HepG2 (cell line): ENCODE data around the gene MMS19. TPM values are rescaled to one million over a fixed set of nuclear protein-coding genes. Genes with fewer than 3 reads are reported as not detected.

Experiments used
- CENPX ChIP-seq: sonication (generic); formaldehyde crosslinking; IDR thresholded peaks from 2 replicates; pipeline ENCODE4 v1.9.0; 2021; ENCODE audit warnings: mild to moderate bottlenecking, missing genetic modification reagents, moderate library complexity
- GATAD1 ChIP-seq: IDR thresholded peaks from 2 replicates; pipeline ENCODE4 v1.6.1; 2016; ENCODE audit warnings: missing genetic modification reagents, missing compliant biosample characterization
- HDAC1 ChIP-seq: sonication (generic); formaldehyde crosslinking; IDR thresholded peaks from 2 replicates; pipeline ENCODE4 v1.5.1; 2020; ENCODE audit warnings: mild to moderate bottlenecking, missing genetic modification reagents
- MEIS1 ChIP-seq: sonication (generic); formaldehyde crosslinking; IDR thresholded peaks from 2 replicates; pipeline ENCODE4 v1.9.0; 2021; ENCODE audit warnings: mild to moderate bottlenecking, missing genetic modification reagents, moderate library complexity, borderline replicate concordance
- NFE2L2 ChIP-seq: fragments of 150-350 bp; IDR thresholded peaks from 2 replicates; pipeline ENCODE4 v1.6.1; 2014; ENCODE audit warnings: low read length
- SALL2 ChIP-seq: sonication (generic); formaldehyde crosslinking; IDR thresholded peaks from 2 replicates; pipeline ENCODE4 v1.8.1; 2023; ENCODE audit warnings: mild to moderate bottlenecking, missing genetic modification reagents, inconsistent platforms
- TOPORS ChIP-seq: sonication (generic); formaldehyde crosslinking; IDR thresholded peaks from 2 replicates; pipeline ENCODE4 v1.8.0; 2023; ENCODE audit warnings: mild to moderate bottlenecking, missing genetic modification reagents
- ZNF33A ChIP-seq: sonication (generic); formaldehyde crosslinking; IDR thresholded peaks from 2 replicates; pipeline ENCODE4 v1.5.1; 2020; ENCODE audit warnings: missing genetic modification reagents, mild to moderate bottlenecking, moderate library complexity, borderline replicate concordance
- polyA plus RNA-seq, 8 experiments: library from polyadenylated mRNA; depleted of rRNA in 3 of 8; stranded (reverse) in 7 of 8; unstranded in 1 of 8; fragments of >200 nt; fragmentation: Illumina TruSeq in 4 of 8; extraction: Trizol in 4 of 8; gene quantifications; 2 replicates each; pipeline versions ENCODE4 v1.2.1 to v1.2.3, GENCODE V29; 2011 to 2016; ENCODE audit warnings: low read depth in 4 of 8, missing spikeins in 1 of 8, mixed read lengths in 1 of 8; ENCODE audit not compliant: insufficient read depth in 1 of 8
- total RNA-seq, 5 experiments: library from RNA; depleted of rRNA; stranded (reverse); fragments of >200 nt; fragmentation: Illumina TruSeq; extraction: Trizol; gene quantifications; 2 replicates each; pipeline ENCODE4 v1.2.3, GENCODE V29; 2016; ENCODE audit warnings: low read depth in 1 of 5
- TF ChIP-seq, protein P1 (sequence below): sonication (generic); formaldehyde crosslinking; IDR thresholded peaks from 2 replicates; pipeline ENCODE4 v1.4.0; 2020; ENCODE audit warnings: missing genetic modification reagents, low read depth, mild to moderate bottlenecking, borderline replicate concordance
- TF ChIP-seq, protein P2 (sequence below): sonication (generic); formaldehyde crosslinking; IDR thresholded peaks from 2 replicates; pipeline ENCODE4 v1.5.0; 2020; ENCODE audit warnings: missing genetic modification reagents
- TF ChIP-seq, protein P3 (sequence below): sonication (generic); formaldehyde crosslinking; IDR thresholded peaks from 2 replicates; pipeline ENCODE4 v1.8.1; 2022; ENCODE audit warnings: low read depth, mild to moderate bottlenecking, missing genetic modification reagents
- TF ChIP-seq, protein P4 (sequence below): sonication (generic); formaldehyde crosslinking; IDR thresholded peaks from 2 replicates; pipeline ENCODE4 v1.4.0; 2020; ENCODE audit warnings: mild to moderate bottlenecking, missing genetic modification reagents
- TF ChIP-seq, protein P5 (sequence below): sonication (generic); formaldehyde crosslinking; IDR thresholded peaks from 2 replicates; pipeline ENCODE4 v1.5.1; 2020; ENCODE audit warnings: missing genetic modification reagents, mild to moderate bottlenecking, borderline replicate concordance

Gene MMS19
- total and polyA plus RNA-seq, 2 of the 13 experiments (the other 11 are each of a cell fraction or from before 2014, with no cell fraction given): 76.4 to 107 TPM

DNA sequence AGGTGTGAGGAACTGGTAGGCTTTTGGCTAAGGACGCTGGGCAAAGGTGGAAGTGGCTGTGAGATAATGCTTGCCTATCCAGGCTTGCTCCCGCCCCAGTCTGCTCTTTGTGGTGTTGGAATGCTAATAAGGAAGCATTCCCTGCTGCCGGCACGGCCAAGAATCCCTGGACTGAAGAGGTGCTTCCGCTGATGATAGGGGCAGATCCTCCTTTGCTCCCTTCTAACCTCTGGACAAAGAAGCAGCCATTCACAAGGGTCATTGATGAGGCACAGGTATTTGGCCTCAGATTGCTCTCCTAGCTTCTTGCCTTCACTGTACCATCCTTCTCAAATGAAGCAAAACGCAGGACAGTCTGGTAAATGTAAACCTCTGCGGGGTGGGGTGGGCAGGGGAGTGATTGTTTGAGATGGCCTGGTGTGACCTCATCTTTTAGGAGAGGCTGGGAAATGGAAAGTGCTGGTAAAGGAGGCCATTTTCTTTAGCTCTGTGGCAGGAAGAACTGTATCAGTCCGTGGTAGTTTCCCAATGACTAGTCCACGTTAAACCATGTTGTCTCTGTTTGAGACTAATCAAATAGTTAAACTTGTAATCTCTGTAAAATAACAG, 70.5 kb downstream of the MMS19 start (continued):
- TF ChIP-seq HDAC1 (CRISPR knock-in tag): 0 out of 2 replicates have a peak, but pooled peaks have one; percentile 30
- no peak for TF ChIP-seq SALL2
- TF ChIP-seq CENPX (CRISPR knock-in tag): no peak
- TF ChIP-seq, protein P1, sequence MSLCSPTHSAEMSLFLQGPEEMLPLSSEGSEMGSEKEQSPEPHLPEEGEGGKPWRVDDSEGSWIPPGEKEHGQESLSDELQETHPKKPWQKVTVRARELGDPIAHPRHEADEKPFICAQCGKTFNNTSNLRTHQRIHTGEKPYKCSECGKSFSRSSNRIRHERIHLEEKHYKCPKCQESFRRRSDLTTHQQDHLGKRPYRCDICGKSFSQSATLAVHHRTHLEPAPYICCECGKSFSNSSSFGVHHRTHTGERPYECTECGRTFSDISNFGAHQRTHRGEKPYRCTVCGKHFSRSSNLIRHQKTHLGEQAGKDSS (CRISPR knock-in tag): peak; percentile 43; the same call in 1 of the 2 replicates
- TF ChIP-seq, protein P2, sequence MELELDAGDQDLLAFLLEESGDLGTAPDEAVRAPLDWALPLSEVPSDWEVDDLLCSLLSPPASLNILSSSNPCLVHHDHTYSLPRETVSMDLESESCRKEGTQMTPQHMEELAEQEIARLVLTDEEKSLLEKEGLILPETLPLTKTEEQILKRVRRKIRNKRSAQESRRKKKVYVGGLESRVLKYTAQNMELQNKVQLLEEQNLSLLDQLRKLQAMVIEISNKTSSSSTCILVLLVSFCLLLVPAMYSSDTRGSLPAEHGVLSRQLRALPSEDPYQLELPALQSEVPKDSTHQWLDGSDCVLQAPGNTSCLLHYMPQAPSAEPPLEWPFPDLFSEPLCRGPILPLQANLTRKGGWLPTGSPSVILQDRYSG (CRISPR knock-in tag): no peak
- TF ChIP-seq, protein P3, sequence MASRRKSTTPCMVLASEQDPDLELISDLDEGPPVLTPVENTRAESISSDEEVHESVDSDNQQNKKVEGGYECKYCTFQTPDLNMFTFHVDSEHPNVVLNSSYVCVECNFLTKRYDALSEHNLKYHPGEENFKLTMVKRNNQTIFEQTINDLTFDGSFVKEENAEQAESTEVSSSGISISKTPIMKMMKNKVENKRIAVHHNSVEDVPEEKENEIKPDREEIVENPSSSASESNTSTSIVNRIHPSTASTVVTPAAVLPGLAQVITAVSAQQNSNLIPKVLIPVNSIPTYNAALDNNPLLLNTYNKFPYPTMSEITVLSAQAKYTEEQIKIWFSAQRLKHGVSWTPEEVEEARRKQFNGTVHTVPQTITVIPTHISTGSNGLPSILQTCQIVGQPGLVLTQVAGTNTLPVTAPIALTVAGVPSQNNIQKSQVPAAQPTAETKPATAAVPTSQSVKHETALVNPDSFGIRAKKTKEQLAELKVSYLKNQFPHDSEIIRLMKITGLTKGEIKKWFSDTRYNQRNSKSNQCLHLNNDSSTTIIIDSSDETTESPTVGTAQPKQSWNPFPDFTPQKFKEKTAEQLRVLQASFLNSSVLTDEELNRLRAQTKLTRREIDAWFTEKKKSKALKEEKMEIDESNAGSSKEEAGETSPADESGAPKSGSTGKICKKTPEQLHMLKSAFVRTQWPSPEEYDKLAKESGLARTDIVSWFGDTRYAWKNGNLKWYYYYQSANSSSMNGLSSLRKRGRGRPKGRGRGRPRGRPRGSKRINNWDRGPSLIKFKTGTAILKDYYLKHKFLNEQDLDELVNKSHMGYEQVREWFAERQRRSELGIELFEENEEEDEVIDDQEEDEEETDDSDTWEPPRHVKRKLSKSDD (CRISPR knock-in tag): no peak
- TF ChIP-seq, protein P4, sequence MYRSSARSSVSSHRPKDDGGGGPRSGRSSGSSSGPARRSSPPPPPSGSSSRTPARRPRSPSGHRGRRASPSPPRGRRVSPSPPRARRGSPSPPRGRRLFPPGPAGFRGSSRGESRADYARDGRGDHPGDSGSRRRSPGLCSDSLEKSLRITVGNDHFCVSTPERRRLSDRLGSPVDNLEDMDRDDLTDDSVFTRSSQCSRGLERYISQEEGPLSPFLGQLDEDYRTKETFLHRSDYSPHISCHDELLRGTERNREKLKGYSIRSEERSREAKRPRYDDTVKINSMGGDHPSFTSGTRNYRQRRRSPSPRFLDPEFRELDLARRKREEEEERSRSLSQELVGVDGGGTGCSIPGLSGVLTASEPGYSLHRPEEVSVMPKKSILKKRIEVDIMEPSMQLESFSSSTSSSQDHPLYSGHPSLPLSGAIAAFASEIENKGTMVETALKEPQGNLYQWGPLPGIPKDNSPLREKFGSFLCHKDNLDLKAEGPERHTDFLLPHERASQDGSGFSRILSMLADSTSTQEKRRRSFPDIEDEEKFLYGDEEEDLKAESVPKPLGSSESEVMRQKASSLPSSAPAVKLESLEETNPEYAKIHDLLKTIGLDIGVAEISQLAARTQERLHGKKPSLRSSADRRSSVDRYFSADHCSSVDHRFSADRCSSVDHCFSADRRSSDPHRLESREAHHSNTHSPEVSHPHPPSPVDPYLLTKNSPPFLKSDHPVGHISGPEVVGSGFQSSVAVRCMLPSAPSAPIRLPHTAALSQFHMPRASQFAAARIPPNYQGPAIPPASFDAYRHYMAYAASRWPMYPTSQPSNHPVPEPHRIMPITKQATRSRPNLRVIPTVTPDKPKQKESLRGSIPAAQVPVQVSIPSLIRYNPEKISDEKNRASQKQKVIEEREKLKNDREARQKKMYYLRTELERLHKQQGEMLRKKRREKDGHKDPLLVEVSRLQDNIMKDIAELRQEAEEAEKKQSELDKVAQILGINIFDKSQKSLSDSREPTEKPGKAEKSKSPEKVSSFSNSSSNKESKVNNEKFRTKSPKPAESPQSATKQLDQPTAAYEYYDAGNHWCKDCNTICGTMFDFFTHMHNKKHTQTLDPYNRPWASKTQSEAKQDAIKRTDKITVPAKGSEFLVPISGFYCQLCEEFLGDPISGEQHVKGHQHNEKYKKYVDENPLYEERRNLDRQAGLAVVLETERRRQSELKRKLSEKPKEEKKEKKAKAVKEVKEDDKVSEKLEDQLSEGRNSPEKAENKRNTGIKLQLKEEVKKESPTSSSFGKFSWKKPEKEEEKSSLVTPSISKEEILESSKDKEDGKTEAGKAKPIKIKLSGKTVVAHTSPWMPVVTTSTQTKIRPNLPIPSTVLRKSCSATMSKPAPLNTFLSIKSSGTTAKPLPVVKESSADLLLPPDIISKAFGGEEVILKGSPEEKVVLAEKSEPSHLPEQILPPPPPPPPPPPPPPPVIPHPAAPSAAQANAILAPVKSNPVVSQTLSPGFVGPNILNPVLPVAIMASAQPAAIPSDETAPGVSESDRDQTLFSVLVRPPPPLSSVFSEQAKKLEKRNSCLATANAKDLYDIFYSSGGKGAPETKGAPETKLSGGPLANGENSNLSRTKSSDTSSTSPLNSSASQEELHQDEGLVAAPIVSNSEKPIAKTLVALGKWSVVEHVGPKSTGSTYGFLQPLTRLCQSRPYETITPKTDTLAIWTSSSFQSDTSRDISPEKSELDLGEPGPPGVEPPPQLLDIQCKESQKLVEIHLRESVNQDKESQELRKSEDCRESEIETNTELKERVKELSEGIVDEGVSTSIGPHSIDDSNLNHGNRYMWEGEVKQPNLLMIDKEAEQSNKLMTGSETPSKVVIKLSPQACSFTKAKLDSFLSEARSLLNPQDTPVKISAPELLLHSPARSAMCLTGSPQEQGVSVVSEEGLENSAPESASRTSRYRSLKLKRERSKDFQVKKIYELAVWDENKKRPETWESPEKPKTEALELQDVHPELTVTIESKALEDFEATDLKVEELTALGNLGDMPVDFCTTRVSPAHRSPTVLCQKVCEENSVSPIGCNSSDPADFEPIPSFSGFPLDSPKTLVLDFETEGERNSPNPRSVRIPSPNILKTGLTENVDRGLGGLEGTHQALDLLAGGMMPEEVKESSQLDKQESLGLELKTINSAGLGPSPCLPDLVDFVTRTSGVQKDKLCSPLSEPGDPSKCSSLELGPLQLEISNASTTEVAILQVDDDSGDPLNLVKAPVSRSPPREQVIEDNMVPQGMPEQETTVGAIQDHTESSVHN: no peak
- TF ChIP-seq MEIS1 (CRISPR knock-in tag): no peak
- TF ChIP-seq GATAD1: no peak
- no peak for TF ChIP-seq NFE2L2
- TF ChIP-seq ZNF33A (CRISPR knock-in tag): no peak
- no peak for TF ChIP-seq TOPORS (CRISPR knock-in tag)
- TF ChIP-seq, protein P5, sequence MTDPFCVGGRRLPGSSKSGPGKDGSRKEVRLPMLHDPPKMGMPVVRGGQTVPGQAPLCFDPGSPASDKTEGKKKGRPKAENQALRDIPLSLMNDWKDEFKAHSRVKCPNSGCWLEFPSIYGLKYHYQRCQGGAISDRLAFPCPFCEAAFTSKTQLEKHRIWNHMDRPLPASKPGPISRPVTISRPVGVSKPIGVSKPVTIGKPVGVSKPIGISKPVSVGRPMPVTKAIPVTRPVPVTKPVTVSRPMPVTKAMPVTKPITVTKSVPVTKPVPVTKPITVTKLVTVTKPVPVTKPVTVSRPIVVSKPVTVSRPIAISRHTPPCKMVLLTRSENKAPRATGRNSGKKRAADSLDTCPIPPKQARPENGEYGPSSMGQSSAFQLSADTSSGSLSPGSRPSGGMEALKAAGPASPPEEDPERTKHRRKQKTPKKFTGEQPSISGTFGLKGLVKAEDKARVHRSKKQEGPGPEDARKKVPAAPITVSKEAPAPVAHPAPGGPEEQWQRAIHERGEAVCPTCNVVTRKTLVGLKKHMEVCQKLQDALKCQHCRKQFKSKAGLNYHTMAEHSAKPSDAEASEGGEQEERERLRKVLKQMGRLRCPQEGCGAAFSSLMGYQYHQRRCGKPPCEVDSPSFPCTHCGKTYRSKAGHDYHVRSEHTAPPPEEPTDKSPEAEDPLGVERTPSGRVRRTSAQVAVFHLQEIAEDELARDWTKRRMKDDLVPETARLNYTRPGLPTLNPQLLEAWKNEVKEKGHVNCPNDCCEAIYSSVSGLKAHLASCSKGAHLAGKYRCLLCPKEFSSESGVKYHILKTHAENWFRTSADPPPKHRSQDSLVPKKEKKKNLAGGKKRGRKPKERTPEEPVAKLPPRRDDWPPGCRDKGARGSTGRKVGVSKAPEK (CRISPR knock-in tag): no peak
